GM12874 (cell line): Measurements from ENCODE around the gene INSR.

Experiments used
- TF ChIP-seq, protein P1 (sequence below): IDR thresholded peaks from 2 replicates; pipeline ENCODE4 v1.5.1; 2011; ENCODE audit warnings: low read depth, mild to moderate bottlenecking, control low read depth, low read length, moderate library complexity; ENCODE audit not compliant: insufficient read depth

INSR gene

DNA sequence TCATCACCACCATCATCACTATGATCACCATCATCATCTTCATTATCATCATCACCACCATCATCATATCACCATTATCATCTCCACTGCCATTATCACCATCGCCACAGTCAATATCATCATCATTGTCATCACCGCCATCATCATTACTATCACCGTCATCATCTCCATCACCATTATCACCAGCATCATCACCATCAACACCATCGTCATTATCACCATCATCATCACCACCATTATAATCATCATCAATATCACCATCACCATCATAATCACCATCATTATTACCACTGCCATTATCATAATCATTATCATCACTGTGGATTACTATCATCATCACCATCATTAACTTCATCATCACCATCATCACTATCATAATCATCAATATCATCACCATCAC, 37.2 kb upstream of the INSR start:
- TF ChIP-seq, protein P1, sequence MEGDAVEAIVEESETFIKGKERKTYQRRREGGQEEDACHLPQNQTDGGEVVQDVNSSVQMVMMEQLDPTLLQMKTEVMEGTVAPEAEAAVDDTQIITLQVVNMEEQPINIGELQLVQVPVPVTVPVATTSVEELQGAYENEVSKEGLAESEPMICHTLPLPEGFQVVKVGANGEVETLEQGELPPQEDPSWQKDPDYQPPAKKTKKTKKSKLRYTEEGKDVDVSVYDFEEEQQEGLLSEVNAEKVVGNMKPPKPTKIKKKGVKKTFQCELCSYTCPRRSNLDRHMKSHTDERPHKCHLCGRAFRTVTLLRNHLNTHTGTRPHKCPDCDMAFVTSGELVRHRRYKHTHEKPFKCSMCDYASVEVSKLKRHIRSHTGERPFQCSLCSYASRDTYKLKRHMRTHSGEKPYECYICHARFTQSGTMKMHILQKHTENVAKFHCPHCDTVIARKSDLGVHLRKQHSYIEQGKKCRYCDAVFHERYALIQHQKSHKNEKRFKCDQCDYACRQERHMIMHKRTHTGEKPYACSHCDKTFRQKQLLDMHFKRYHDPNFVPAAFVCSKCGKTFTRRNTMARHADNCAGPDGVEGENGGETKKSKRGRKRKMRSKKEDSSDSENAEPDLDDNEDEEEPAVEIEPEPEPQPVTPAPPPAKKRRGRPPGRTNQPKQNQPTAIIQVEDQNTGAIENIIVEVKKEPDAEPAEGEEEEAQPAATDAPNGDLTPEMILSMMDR, result no peak

GRCh38 chr19:7328647-7329046, 34.4 kb upstream of the INSR start:
- TF ChIP-seq, protein P1, result peak; percentile 12; the same call in 1 of the 2 replicates

GRCh38 chr19:7327802-7328201, 33.6 kb upstream of the INSR start:
- TF ChIP-seq, protein P1, result no peak

- TF ChIP-seq, protein P1, result peak; percentile 75
These were observed 32.1 kb upstream of the INSR start for GRCh38 chr19:7326105-7326877.

DNA sequence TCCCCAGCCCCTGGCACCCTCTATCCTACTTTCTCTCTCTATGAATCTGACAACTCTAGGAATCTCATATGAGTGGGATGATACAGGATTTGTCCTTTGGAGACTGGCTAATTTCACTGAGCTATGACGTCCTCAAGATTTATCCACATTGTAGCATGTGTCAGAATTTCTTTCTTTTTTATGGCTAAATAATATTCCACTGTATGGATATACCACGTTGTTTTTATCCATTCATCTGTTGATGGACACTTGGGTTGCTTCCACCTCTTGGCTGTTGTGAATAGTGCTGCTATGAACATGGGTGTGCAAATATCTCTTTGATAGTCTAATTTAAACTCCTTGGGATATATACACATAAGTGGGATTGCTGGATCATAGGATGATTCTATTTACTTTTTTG, 24.0 kb upstream of the INSR start:
- TF ChIP-seq, protein P1, result no peak

DNA sequence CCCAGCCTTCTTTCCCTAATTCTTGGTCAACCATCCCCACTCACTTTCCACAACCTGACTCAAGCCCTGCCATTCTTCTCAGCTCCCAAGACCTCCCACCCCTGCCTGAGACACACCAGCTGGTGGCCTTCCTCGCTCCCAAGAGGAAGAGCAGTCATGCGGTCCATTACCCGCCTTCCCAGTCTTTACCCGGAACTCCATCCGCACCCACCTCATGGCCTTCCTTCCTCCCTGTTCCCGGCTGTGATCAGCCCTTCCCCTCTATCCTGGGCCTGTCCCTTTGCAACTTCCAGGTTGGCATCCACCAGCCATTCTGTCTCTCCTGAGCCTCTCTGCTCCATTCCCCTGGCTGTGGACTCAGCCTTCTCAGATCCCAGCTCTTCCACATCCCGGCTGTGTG, 18.6 kb upstream of the INSR start:
- TF ChIP-seq, protein P1, result no peak

DNA sequence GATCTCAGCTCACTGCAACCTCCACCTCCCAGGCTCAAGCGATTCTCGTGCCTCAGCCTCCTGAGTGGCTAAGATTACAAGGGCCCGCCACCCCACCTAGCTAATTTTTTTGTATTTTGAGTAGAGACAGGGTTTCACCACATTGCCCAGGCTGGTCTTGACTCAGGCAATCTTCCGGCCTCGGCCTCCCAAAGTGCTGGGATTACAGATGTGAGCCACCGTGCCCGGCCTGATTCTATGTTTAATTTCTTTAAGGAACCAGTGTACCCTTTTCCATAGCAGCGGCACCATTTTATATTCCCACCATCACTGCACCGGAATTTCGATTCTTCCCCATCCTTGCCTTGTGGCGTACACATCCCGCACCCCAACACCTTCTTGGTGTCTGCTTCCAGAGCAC, 17.7 kb upstream of the INSR start:
- TF ChIP-seq, protein P1, result no peak
